Renal cortex interstitium (tissue), 11 donors: ENCODE data around the gene ZNF654. TPM values are rescaled to one million over a fixed set of nuclear protein-coding genes. Genes with fewer than 3 reads are reported as not detected.
"Not testable (repeated sequence)": the region's sequence is repeated elsewhere in the genome, so short reads cannot be mapped to it uniquely, and the experiment has no call there.

Experiments used
- DNase-seq, 11 donors: peaks; one replicate each; pipeline ENCODE4 v3.0.0-alpha.2; 2013; ENCODE audit warnings: low read depth in 9 of 11, low spot score in 4 of 11; ENCODE audit errors: extremely low read depth in 1 of 11
- polyA plus RNA-seq, 3 donors: library from polyadenylated mRNA; unstranded; fragments of 120-200 nt; gene quantifications; one replicate each; pipeline ENCODE4 v1.2.1, GENCODE V29; 2013; ENCODE audit not compliant: insufficient read length in 3 of 3

The ZNF654 gene
- polyA plus RNA-seq, 3 donors = 19.4 to 25.1 (median 22.2) TPM

DNA sequence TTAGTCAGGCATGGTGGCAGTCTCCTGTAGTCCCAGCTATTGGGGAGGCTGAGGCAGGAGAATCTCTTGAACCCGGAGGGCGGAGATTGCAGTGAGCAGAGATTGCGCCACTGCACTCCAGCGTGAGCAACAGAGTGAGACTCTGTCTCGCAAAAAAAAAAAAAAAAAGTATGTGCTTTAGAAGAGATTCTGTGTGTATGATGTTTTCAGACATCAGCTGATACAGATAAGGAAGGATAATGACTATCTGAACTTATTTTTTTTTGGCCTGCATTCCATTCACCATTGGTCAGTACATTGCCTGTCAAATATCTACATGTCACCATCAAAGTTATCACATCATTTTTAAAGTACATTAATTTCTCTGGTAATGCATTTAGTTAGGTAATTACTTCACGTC lies 108.1 kb downstream of the ZNF654 start:
- DNase-seq = no peak

DNA sequence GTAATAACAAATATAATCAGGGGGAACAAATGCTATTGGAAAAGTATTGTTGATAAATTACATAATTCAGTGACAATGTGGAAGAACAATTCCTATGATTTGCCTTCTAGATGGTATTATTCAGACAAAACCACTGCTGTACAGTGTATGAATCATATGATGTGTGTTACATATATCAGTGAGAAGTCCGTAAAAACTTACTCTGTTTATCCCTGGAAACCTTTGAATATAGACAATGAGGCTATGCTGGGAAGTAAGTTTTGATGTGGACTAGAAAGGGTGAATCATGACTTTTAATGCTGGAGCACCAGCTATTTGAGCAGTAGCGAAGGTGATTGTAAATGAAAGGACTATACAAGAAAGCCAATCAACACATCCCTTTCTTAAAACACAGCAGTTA lies 108.6 kb downstream of the ZNF654 start:
- DNase-seq = no peak

DNA sequence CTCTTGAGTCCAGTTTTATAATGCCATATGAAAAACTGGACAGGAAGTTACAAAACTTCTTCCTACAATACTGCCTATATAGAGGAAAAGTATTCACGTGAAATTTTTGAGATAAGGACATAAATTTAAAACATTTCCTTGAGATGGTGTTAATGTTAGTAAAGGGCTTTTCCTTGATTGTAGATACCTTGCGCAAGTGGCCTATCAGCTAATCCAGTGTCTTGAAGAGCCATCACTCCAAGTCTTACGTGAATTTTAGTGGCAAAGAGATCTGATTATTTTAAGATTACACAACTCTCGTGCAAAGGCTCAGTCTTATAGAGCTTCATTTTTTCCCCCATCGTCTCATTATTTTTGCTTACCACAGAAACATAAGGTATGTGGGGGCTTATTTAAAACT lies 109.1 kb downstream of the ZNF654 start:
- DNase-seq = no peak

DNA sequence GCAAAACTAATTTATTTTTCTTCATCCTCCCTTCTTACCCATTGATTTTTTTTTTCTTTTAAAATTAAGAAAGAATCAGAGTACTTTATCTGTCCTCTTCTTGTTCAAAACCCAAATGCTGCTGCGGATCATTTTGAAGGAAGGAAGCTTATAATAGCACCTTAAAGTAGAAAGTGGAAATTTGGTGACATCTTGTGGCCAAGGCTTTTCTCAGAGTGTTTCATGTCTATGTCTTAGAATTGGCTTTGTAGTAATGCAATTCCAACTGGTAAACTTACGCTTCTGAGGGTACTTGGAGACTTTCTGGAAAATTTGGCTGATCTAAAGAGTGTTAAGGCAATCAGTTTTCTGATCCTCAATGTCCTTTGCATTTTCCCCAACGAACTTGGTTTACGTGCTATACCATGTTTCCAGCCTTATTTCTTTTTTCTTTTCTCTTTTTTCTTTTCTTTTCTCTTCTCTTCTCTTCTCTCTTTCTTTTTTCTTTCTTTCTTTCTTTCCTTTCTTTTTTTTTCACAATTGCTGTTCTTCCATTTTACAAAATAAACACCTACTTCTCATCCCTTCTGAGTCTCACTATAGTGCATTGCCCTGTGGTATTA lies 121.4 kb downstream of the ZNF654 start:
- peak in 9 of 11 donors; percentile 10 to 34 (median 21) for DNase-seq

DNA sequence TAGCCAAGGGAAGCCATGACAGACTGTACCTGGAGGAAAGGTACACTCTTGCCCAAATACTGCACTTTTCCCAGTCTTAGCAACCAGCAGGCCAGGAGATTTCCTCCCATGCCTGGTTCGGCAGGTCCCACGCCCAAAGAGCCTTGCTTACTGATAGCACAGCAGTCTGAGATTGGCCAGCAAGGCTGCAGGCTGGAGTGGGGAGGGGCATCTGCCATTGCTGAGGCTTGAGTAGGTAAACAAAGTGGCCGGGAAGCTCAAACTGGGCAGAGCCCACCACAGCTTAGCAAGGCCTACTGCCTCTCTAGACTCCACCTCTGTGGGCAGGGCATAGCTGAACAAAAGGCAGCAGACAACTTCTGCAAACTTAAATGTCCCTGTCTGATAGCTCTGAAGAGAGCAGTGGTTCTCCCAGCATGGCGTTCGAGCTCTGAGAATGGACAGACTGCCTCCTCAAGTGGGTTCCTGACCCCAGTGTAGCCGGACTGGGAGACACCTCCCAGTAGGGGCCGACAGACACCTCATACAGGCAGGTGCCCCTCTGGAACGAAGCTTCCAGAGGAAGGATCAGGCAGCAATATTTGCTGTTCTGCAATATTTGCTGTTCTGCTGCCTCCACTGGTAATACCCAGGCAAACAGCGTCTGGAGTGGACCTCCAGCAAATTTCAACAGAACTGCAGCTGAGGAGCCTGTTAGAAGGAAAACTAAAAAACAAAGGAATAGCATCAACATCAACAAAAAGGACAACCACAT lies 123.3 kb downstream of the ZNF654 start:
- DNase-seq = not testable (repeated sequence)

DNA sequence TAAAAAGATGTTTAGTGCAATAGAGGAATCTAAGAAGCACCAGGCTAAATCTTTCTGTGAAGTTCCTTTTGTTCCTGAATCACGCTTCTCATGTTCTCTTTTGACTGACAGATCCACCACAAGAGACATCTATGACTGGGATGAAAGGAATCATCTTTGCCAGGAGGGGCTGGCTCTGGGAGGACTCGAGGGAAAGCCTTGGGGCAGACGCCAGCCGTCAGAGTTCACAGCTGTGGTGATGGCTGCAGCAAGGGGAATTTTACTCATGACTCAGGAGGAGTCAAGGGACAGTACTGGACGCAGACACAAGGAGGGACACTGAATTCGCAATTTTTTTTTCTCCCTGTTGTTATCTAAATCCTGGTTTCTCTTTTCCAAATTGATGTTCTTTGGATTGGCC lies 129.4 kb downstream of the ZNF654 start:
- no peak for DNase-seq

DNA sequence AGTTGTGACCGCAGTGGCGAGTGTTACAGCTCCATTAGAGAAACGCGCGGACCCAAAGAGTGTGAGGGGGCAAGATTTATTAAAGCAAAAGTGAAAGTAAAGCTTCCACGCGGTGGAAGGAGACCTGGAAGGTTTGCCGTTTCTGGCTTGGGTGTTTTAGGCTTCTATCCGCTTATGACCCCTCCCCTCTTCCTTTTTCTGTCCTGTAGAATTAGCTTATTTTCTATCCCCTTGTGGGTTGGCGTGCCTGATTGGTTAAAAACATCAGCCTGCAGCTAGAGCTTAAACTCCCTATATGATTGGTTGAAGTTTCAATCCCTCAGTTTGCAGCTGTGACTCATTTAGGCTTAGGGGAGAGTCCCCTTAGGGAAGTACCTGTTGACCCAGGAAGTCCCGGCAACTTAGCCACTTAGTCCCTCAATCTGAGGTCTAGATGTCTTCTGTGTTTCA lies 130.3 kb downstream of the ZNF654 start:
- DNase-seq = no peak

DNA sequence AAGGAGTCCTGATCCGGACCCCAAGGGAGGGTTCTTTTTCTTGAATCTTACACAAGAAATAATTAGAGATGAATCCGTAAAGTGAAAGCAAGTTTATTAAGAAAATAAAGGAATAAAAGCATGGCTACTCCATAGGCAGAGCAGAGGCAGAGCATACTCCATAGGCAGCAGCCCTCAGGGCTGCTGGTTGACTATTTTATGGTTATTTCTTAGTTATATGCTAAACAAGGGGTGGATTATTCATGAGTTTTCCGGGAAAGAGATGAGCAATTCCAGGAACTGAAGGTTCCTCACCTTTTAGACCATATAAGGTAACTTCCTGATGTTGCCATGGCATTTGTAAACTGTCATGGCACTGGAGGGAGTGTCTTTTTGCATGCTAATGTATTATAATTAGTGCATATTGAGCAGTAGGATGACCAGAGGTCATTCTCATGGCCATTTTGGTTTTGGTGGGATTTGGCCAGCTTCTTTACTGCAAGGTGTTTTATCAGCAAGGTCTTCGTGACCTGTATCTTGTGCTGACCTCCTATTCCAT lies 132.9 kb downstream of the ZNF654 start:
- DNase-seq = no peak

DNA sequence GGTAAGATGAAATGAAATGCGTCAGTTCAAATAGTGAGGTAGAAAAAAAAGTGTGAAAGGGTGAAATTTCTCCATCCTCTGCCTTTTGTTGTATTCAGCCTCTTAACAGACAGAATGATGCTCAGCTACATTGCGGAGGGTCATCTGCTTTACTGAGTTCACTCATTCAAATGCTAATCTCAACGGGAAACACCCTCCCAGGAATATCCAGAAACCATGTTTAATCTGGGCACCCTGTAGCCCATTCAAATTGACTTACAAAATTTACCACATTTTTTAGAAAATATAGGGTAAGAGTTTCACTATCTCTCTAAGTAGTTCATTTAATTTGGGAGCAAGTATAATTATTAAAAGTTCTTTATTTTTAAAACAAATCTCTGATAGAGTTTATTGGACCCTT lies 133.6 kb downstream of the ZNF654 start:
- DNase-seq = no peak

Other genes with a start within 250 kb of the ZNF654 start
- gene CGGBP1, start 250 bp upstream of the ZNF654 start, polyA plus RNA-seq = 100 to 1,000 TPM; 135 to 149 (median 144) TPM
- 10 to 100 TPM; 24.8 to 28.1 (median 26.1) TPM for gene C3orf38, start 90.7 kb downstream of the ZNF654 start, polyA plus RNA-seq